CD14-positive monocyte (primary cell): ENCODE measurements around the gene SSR3. TPM values are rescaled to one million over a fixed set of nuclear protein-coding genes. Genes with fewer than 3 reads are reported as not detected.

Experiments
- DNase-seq, 3 donors: peaks; one replicate each; pipeline ENCODE4 v3.0.0-alpha.2; 2011 to 2022
- H2AFZ ChIP-seq: 2 replicates; pipeline ENCODE4 v1.6.0; 2012; ENCODE audit warnings: mild to moderate bottlenecking, low read depth, low read length, inconsistent platforms; ENCODE audit not compliant: insufficient read depth, poor library complexity, severe bottlenecking
- H3K27ac ChIP-seq, 2 donors: 1 replicate in 1 of 2; 2 replicates in 1 of 2; pipeline ENCODE4 v1.5.1; 2012 to 2013; ENCODE audit warnings: low read length in 2 of 2, control low read depth in 1 of 2, inconsistent platforms in 1 of 2, low read depth in 1 of 2, mild to moderate bottlenecking in 1 of 2
- H3K27me3 ChIP-seq, 2 donors: one replicate each; pipeline versions ENCODE4 v1.6.0 to v1.6.1; 2011 to 2013; ENCODE audit warnings: low read length in 2 of 2; ENCODE audit not compliant: control insufficient read depth in 2 of 2, insufficient read depth in 2 of 2
- H3K36me3 ChIP-seq, 2 donors: replicated peaks in 1 of 2; 1 replicate in 1 of 2; 2 replicates in 1 of 2; pipeline versions ENCODE4 v1.5.1 to v1.6.1; 2012 to 2013; ENCODE audit warnings: low read length in 2 of 2, control low read depth in 1 of 2, inconsistent platforms in 1 of 2, mild to moderate bottlenecking in 1 of 2; ENCODE audit not compliant: insufficient read depth in 2 of 2, control insufficient read depth in 1 of 2
- H3K4me1 ChIP-seq, 2 donors: 1 replicate in 1 of 2; 2 replicates in 1 of 2; pipeline versions ENCODE4 v1.5.1 to v1.6.1; 2012 to 2013; ENCODE audit warnings: low read length in 2 of 2, control low read depth in 1 of 2, inconsistent platforms in 1 of 2, mild to moderate bottlenecking in 1 of 2, moderate library complexity in 1 of 2; ENCODE audit not compliant: insufficient read depth in 2 of 2, control insufficient read depth in 1 of 2
- H3K4me2 ChIP-seq: replicated peaks from 2 replicates; pipeline ENCODE3; 2012; ENCODE audit warnings: low read length, moderate library complexity, mild to moderate bottlenecking; ENCODE audit not compliant: poor library complexity, severe bottlenecking; ENCODE audit errors: extremely low read depth
- H3K4me3 ChIP-seq, 3 experiments: fragments of 200-600 bp in 1 of 3; sonication (generic) in 1 of 3; replicated peaks in 1 of 3; 1 replicate in 2 of 3; 2 replicates in 1 of 3; pipeline ENCODE4 v1.5.1; 2011 to 2013; ENCODE audit warnings: low read length in 3 of 3, mild to moderate bottlenecking in 3 of 3, control low read depth in 2 of 3, low read depth in 2 of 3, inconsistent platforms in 1 of 3, moderate library complexity in 1 of 3
- H3K79me2 ChIP-seq: 2 replicates; pipeline ENCODE4 v1.6.0; 2012; ENCODE audit warnings: mild to moderate bottlenecking, control low read depth, inconsistent platforms, low read length, moderate library complexity; ENCODE audit not compliant: insufficient read depth
- H3K9ac ChIP-seq: 2 replicates; pipeline ENCODE4 v1.6.0; 2017; ENCODE audit warnings: low read length, mild to moderate bottlenecking; ENCODE audit not compliant: insufficient read depth, poor library complexity, severe bottlenecking
- H3K9me3 ChIP-seq, 2 donors: replicated peaks in 1 of 2; 1 replicate in 1 of 2; 2 replicates in 1 of 2; pipeline versions ENCODE4 v1.5.1 to v1.6.1; 2012 to 2013; ENCODE audit warnings: low read length in 2 of 2, control low read depth in 1 of 2; ENCODE audit not compliant: control insufficient read depth in 1 of 2, insufficient read depth in 1 of 2
- H4K20me1 ChIP-seq: 2 replicates; pipeline ENCODE4 v1.6.0; 2012; ENCODE audit warnings: mild to moderate bottlenecking, low read length, control low read depth, moderate library complexity; ENCODE audit not compliant: insufficient read depth
- H3K27ac Mint-ChIP-seq, 7 donors: one replicate each; pipeline ENCODE4 v1.8.0; 2020; ENCODE audit warnings: mild to moderate bottlenecking in 7 of 7, mixed read lengths in 7 of 7, moderate library complexity in 6 of 7, inconsistent platforms in 2 of 7
- H3K27me3 Mint-ChIP-seq, 3 donors: one replicate each; pipeline ENCODE4 v1.8.0; 2021 to 2022; ENCODE audit warnings: low read depth in 3 of 3, mild to moderate bottlenecking in 3 of 3, mixed read lengths in 3 of 3, moderate library complexity in 3 of 3, inconsistent platforms in 1 of 3
- H3K36me3 Mint-ChIP-seq, 2 donors: one replicate each; pipeline ENCODE4 v1.8.0; 2020; ENCODE audit warnings: mixed read lengths in 2 of 2, inconsistent platforms in 1 of 2, mild to moderate bottlenecking in 1 of 2
- H3K4me1 Mint-ChIP-seq: one replicate; pipeline ENCODE4 v1.8.0; 2020; ENCODE audit warnings: mild to moderate bottlenecking, mixed read lengths
- H3K4me3 Mint-ChIP-seq, 2 donors: one replicate each; pipeline ENCODE4 v1.8.0; 2020; ENCODE audit warnings: mild to moderate bottlenecking in 2 of 2, mixed read lengths in 2 of 2, moderate library complexity in 1 of 2
- H3K9me3 Mint-ChIP-seq, 7 donors: one replicate each; pipeline ENCODE4 v1.8.0; 2020 to 2022; ENCODE audit warnings: mixed read lengths in 7 of 7, mild to moderate bottlenecking in 6 of 7, moderate library complexity in 6 of 7, inconsistent platforms in 2 of 7
- WGBS: methylation state at CpG from one replicate; pipeline ENCODE4 v1.1.5; 2013; ENCODE audit warnings: missing lambda C conversion rate; ENCODE audit not compliant: insufficient coverage; 5-methylcytosine and 5-hydroxymethylcytosine counted together
- intact Hi-C, 2 donors: fragments of 100-400 bp; cut with micrococcal nuclease; formaldehyde crosslinking; loops; one replicate each; pipeline versions ENCODE4 v1.15.0 to v1.15.1; 2023
- polyA plus RNA-seq, 3 donors: library from polyadenylated mRNA; depleted of rRNA in 1 of 3; unstranded in 2 of 3; stranded (reverse) in 1 of 3; fragments of 300-500 nt in 2 of 3; fragments of >200 nt in 1 of 3; fragmentation: Illumina TruSeq in 2 of 3; gene quantifications; 1 replicate in 2 of 3; 2 replicates in 1 of 3; pipeline ENCODE4 v1.2.3, GENCODE V29; 2012 to 2021
- TF ChIP-seq, protein P1 (sequence below): fragments of 200-600 bp; IDR thresholded peaks from one replicate; pipeline ENCODE4 v1.8.0; 2022; ENCODE audit warnings: antibody characterized with exemption, mild to moderate bottlenecking

The SSR3 gene
- polyA plus RNA-seq, 3 donors = 46.6 to 243 (median 230) TPM

DNA sequence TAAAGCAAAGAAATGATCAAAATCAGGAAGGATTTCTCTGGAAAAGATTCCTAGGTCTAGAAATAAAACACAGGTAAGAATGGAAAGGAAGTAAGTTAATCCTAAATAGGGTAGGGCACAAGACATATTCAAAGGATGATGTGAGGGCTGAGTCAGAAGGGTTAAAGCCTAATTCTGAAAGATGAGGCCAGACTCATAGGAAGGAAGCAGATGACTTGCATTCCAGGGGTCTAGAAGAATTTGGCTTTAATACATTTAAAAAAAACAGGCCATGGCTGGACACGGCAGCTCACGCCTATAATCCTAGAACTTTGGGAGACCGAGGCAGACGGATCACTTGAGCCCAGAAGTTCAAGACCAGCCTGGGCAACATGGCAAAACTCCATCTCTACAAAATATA lies 3.2 kb downstream of the SSR3 start:
- H3K9me3 Mint-ChIP-seq = peaks cover 0 to 2% (median 0%) of the 10 kb centered on the region in 7 donors
- no peak overlapping the region for H3K4me2 ChIP-seq
- peaks cover 36% of the 10 kb centered on the region for H3K4me1 Mint-ChIP-seq
- H3K27ac ChIP-seq = peak overlapping the region in 1 of 2 donors; percentile 43
- no peak overlapping the region for H3K4me3 ChIP-seq
- peak overlapping the region in 2 of 7 donors; percentile 43 to 78 for H3K27ac Mint-ChIP-seq
- H2AFZ ChIP-seq = no peak overlapping the region
- peaks cover 0 to 2% (median 2%) of the 10 kb centered on the region in 3 donors for H3K27me3 Mint-ChIP-seq
- no peak overlapping the region for H3K4me3 Mint-ChIP-seq
- DNase-seq = no peak
- H3K36me3 ChIP-seq = peaks cover 51 to 64% of the 10 kb centered on the region in 2 donors
- WGBS = 92% methylated on average over 4 of the region's 4 CpGs
- peaks cover 82% of the 10 kb centered on the region for H3K79me2 ChIP-seq
- no peaks in the 10 kb centered on the region for H3K27me3 ChIP-seq
- TF ChIP-seq, protein P1, sequence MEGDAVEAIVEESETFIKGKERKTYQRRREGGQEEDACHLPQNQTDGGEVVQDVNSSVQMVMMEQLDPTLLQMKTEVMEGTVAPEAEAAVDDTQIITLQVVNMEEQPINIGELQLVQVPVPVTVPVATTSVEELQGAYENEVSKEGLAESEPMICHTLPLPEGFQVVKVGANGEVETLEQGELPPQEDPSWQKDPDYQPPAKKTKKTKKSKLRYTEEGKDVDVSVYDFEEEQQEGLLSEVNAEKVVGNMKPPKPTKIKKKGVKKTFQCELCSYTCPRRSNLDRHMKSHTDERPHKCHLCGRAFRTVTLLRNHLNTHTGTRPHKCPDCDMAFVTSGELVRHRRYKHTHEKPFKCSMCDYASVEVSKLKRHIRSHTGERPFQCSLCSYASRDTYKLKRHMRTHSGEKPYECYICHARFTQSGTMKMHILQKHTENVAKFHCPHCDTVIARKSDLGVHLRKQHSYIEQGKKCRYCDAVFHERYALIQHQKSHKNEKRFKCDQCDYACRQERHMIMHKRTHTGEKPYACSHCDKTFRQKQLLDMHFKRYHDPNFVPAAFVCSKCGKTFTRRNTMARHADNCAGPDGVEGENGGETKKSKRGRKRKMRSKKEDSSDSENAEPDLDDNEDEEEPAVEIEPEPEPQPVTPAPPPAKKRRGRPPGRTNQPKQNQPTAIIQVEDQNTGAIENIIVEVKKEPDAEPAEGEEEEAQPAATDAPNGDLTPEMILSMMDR = no peak
- intact Hi-C loops = loop anchor here (5.0 to 10.0 kb wide), 5 partner anchors 53 to 593 kb away; partner anchors contain the start of gene TIPARP (in 1 of the 2)
- peaks cover 59% of the 10 kb centered on the region for H4K20me1 ChIP-seq
- H3K9ac ChIP-seq = no peak overlapping the region
- H3K9me3 ChIP-seq = no peaks in the 10 kb centered on the region
- peaks cover 53 to 61% of the 10 kb centered on the region in 2 donors for H3K36me3 Mint-ChIP-seq
- H3K4me1 ChIP-seq = peaks cover 18 to 28% of the 10 kb centered on the region in 2 donors

- Histone ChIP-seq H3K4me2 (no peak overlapping the region), H3K9ac (no peak overlapping the region), H3K36me3 (peaks cover 56 to 68% of the 10 kb centered on the region in 2 donors), H3K27me3 (no peaks in the 10 kb centered on the region), H3K4me1 (peaks cover 18 to 28% of the 10 kb centered on the region in 2 donors), H2AFZ (no peak overlapping the region), H3K4me3 (no peak overlapping the region), H3K9me3 (no peaks in the 10 kb centered on the region), H3K27ac (peak overlapping the region in 1 of 2 donors; percentile 43), H3K79me2 (peaks cover 87% of the 10 kb centered on the region), H4K20me1 (peaks cover 64% of the 10 kb centered on the region)
- intact Hi-C loops = loop anchor here (5.0 to 10.0 kb wide), 5 partner anchors 54 to 594 kb away; partner anchors contain the start of gene TIPARP (in 1 of the 2)
- DNase-seq = no peak
- Mint-ChIP-seq H3K36me3 (peaks cover 57 to 66% of the 10 kb centered on the region in 2 donors), H3K4me1 (peaks cover 36% of the 10 kb centered on the region), H3K4me3 (no peak overlapping the region), H3K27ac (peak overlapping the region in 2 of 7 donors; percentile 43), H3K27me3 (peaks cover 0 to 1% (median 0%) of the 10 kb centered on the region in 3 donors), H3K9me3 (no peaks in the 10 kb centered on the region)
- TF ChIP-seq, protein P1 = no peak
- 95% methylated on average over 4 of the region's 4 CpGs for WGBS
Observed at GRCh38 chr3:156551261-156551660, 3.7 kb downstream of the SSR3 start.
